HEK293T (cell line): ENCODE data around the gene IFT172.
A peak's percentile ranks its signal among the peaks of the same experiment; 100 is the strongest.
"Not testable (repeated sequence)": the region's sequence is repeated elsewhere in the genome, so short reads cannot be mapped to it uniquely, and the experiment has no call there.

ENCODE experiments used
- CTCF ChIA-PET: fragments of 350-600 bp; formaldehyde crosslinking; extraction: SDS; loops from one replicate; lab custom pipeline; 2021; ENCODE audit warnings: antibody characterized with exemption, inconsistent platforms; lab: Yijun Ruan, JAX
- POLR2A ChIA-PET: fragments of 350-600 bp; formaldehyde crosslinking; extraction: SDS; loops from one replicate; lab custom pipeline; 2020; ENCODE audit warnings: antibody characterized with exemption, inconsistent platforms; lab: Yijun Ruan, JAX
- DNase-seq: peaks from one replicate; pipeline ENCODE4 v3.0.0; 2012; ENCODE audit warnings: mixed read lengths; ENCODE audit errors: extremely low spot score
- ARNT ChIP-seq: fragments of 450-650 bp; IDR thresholded peaks from 2 replicates; pipeline ENCODE4 v1.6.1; 2017; ENCODE audit warnings: mild to moderate bottlenecking
- BHLHE40 ChIP-seq: fragments of 450-650 bp; IDR thresholded peaks from 2 replicates; pipeline ENCODE4 v1.6.1; 2016; ENCODE audit warnings: mild to moderate bottlenecking, moderate library complexity, borderline replicate concordance
- CTBP1 ChIP-seq: fragments of 450-650 bp; IDR thresholded peaks from 2 replicates; pipeline ENCODE4 v1.6.1; 2016; ENCODE audit warnings: borderline replicate concordance
- ELF4 ChIP-seq: fragments of 450-650 bp; IDR thresholded peaks from 2 replicates; pipeline ENCODE4 v1.6.1; 2017; ENCODE audit warnings: antibody characterized with exemption
- FOXA1 ChIP-seq: fragments of 450-650 bp; IDR thresholded peaks from 2 replicates; pipeline ENCODE4 v1.6.1; 2016; ENCODE audit warnings: mild to moderate bottlenecking
- FOXK2 ChIP-seq: fragments of 450-650 bp; IDR thresholded peaks from 2 replicates; pipeline ENCODE4 v1.6.1; 2016; ENCODE audit warnings: mild to moderate bottlenecking
- FOXM1 ChIP-seq: fragments of 450-650 bp; IDR thresholded peaks from 2 replicates; pipeline ENCODE4 v1.6.1; 2017; ENCODE audit warnings: mild to moderate bottlenecking, borderline replicate concordance
- HDGF ChIP-seq: fragments of 450-650 bp; IDR thresholded peaks from 2 replicates; pipeline ENCODE4 v1.6.1; 2017; ENCODE audit warnings: antibody characterized with exemption, borderline replicate concordance
- L3MBTL2 ChIP-seq: fragments of 450-650 bp; conservative IDR thresholded peaks from 2 replicates; pipeline ENCODE4 v1.6.1; 2016; ENCODE audit warnings: mild to moderate bottlenecking
- LEF1 ChIP-seq: fragments of 450-650 bp; IDR thresholded peaks from 2 replicates; pipeline ENCODE4 v1.6.1; 2017; ENCODE audit warnings: mild to moderate bottlenecking, borderline replicate concordance
- NFRKB ChIP-seq: fragments of 450-650 bp; IDR thresholded peaks from 2 replicates; pipeline ENCODE4 v1.6.1; 2016; ENCODE audit warnings: mild to moderate bottlenecking, moderate library complexity
- PKNOX1 ChIP-seq: fragments of 450-650 bp; IDR thresholded peaks from 2 replicates; pipeline ENCODE4 v1.6.1; 2016
- SP1 ChIP-seq: fragments of 450-650 bp; IDR thresholded peaks from 2 replicates; pipeline ENCODE4 v1.6.1; 2017
- SUZ12 ChIP-seq: fragments of 450-650 bp; IDR thresholded peaks from 2 replicates; pipeline ENCODE4 v1.6.1; 2016; ENCODE audit warnings: mild to moderate bottlenecking
- TARDBP ChIP-seq: fragments of 450-650 bp; IDR thresholded peaks from 2 replicates; pipeline ENCODE4 v1.6.1; 2016
- ZNF384 ChIP-seq: fragments of 450-650 bp; IDR thresholded peaks from 2 replicates; pipeline ENCODE4 v1.6.1; 2016

The IFT172 gene

GRCh38 chr2:27489498-27490397 is at the start of gene IFT172:
TSS of gene IFT172 (minus strand) at chr2:27489743. CDS start at chr2:27489653, 90 bp downstream.
- TF ChIP-seq ARNT (no peak), SP1 (no peak), PKNOX1 (peak; percentile 76), BHLHE40 (no peak), ZNF384 (no peak), FOXA1 (no peak), NFRKB (no peak), FOXK2 (peak; percentile 73), CTBP1 (peak; percentile 69; the same call in 1 of the 2 replicates), ELF4 (peak; percentile 10; the same call in 1 of the 2 replicates), FOXM1 (no peak), TARDBP (no peak), LEF1 (no peak), SUZ12 (no peak), L3MBTL2 (peak; percentile 85), HDGF (0 out of 2 replicates have a peak, but pooled peaks have one; percentile 23)
- peak; percentile 98 for DNase-seq
- ChIA-PET CTCF (no interaction called here), POLR2A (interaction anchor here (1.1 to 1.2 kb wide), 2 partner anchors 139 to 1381 kb away, joined by 3 to 4 read pairs; partner anchors contain the start of genes CCDC121, GPN1 and TRMT61B)

- POLR2A ChIA-PET, CTCF ChIA-PET, DNase-seq: not testable (repeated sequence)
These were observed 49.4 kb upstream of the IFT172 start for GRCh38 chr2:27538839-27539450.

- ChIA-PET POLR2A (interaction anchor here (0.6 kb wide), 1 partner anchor 186 kb away, joined by 3 read pairs; no protein-coding TSS in a partner anchor), CTCF (no interaction called here)
- no peak for TF ChIP-seq SUZ12
- no peak for TF ChIP-seq ZNF384
- TF ChIP-seq FOXK2: no peak
- no peak for TF ChIP-seq ELF4
- TF ChIP-seq PKNOX1: no peak
- no peak for TF ChIP-seq TARDBP
- no peak for TF ChIP-seq BHLHE40
- DNase-seq: no peak
These were observed 47.7 kb upstream of the IFT172 start for GRCh38 chr2:27537287-27537686.

GRCh38 chr2:27531983-27532382 is 42.4 kb upstream of the IFT172 start:
- TF ChIP-seq LEF1 (no peak), BHLHE40 (no peak), TARDBP (no peak), FOXK2 (no peak), L3MBTL2 (no peak), PKNOX1 (no peak), ARNT (no peak), FOXM1 (no peak), HDGF (no peak), NFRKB (no peak), FOXA1 (no peak), CTBP1 (no peak), SP1 (no peak), SUZ12 (no peak), ELF4 (no peak), ZNF384 (no peak)
- no peak for DNase-seq
- ChIA-PET POLR2A (no interaction called here), CTCF (no interaction called here)

- no peak for DNase-seq
- ChIA-PET CTCF (no interaction called here), POLR2A (no interaction called here)
- TF ChIP-seq ELF4: no peak
- no peak for TF ChIP-seq L3MBTL2
- TF ChIP-seq LEF1: no peak
- TF ChIP-seq HDGF: no peak
- no peak for TF ChIP-seq SP1
- TF ChIP-seq TARDBP: no peak
- no peak for TF ChIP-seq FOXK2
- TF ChIP-seq ARNT: no peak
These were observed 37.6 kb upstream of the IFT172 start for GRCh38 chr2:27527182-27527581.

- CTCF ChIA-PET: no interaction called here
These were observed 32.9 kb upstream of the IFT172 start for GRCh38 chr2:27522400-27522945.

More at GRCh38 chr2:27522400-27522945, 32.9 kb upstream of the IFT172 start:
- TF ChIP-seq NFRKB: no peak
- TF ChIP-seq FOXK2: no peak
- TF ChIP-seq ZNF384: no peak
- no peak for TF ChIP-seq SUZ12
- TF ChIP-seq HDGF: no peak
- no peak for TF ChIP-seq BHLHE40
- TF ChIP-seq ELF4: no peak
- no peak for TF ChIP-seq SP1
- no peak for TF ChIP-seq LEF1
- no peak for TF ChIP-seq L3MBTL2
- no peak for TF ChIP-seq PKNOX1
- no peak for DNase-seq
- POLR2A ChIA-PET: no interaction called here
